Measurements from ENCODE around the gene STRIP2.

DNA sequence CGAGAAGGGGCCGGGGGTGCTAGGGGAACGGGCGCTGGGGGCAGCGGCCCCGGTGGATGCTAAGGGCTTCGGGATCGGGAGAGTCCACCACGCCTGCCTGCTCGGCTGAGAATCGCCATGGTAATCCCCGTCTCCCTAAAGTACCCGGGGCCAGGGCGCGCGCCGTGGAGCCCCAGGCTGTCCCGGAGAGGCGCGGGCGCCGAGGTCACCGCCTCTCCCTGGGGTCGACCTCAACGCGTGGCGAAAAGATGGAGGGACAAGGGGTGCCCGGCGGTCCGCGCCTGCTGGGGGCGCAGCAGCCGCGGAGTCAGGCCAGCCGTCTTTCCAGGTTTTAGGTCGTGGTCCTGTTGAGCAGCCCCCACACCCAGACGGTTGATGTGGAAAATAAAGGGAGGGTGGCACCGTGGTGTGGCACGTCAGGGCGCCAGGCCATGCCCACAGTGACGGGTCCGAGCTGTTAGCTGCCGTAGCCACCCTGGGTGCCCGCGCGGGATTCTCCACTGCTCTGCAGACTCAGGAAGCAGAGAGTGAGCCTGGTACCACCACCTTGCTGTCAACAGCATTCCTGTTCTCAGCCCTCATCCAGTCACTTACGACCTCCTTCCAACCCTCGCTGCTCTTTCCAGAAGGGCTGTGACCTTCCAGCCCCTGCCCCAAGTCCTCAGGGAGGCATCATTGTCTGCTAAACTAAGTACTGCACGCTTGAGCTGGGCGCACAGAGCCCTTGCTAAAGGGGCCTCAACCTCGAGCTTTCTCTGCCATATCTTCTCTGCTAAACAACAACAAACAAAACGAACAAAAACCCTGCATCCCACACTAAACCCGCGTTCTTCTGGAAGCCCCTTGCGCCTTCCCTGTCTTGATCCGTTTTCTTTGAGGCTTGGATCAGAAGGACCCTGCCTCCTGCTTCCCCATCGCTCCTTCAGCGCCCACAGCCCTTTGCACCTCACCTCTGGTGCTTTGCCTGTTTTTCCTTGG, 68.8 kb downstream of the STRIP2 start:
- TF ChIP-seq CTCF (IDR thresholded peaks at IDR 0.05) (no peak), POLR2A (IDR thresholded peaks at IDR 0.05) (no peak)
